ENCODE results near the gene THPO. TPM values are rescaled to one million over a fixed set of nuclear protein-coding genes. Genes with fewer than 3 reads are reported as not detected.

The THPO gene
- total RNA-seq, 4 donors from 2014 or later = 0.13 TPM; not detected in 3

DNA sequence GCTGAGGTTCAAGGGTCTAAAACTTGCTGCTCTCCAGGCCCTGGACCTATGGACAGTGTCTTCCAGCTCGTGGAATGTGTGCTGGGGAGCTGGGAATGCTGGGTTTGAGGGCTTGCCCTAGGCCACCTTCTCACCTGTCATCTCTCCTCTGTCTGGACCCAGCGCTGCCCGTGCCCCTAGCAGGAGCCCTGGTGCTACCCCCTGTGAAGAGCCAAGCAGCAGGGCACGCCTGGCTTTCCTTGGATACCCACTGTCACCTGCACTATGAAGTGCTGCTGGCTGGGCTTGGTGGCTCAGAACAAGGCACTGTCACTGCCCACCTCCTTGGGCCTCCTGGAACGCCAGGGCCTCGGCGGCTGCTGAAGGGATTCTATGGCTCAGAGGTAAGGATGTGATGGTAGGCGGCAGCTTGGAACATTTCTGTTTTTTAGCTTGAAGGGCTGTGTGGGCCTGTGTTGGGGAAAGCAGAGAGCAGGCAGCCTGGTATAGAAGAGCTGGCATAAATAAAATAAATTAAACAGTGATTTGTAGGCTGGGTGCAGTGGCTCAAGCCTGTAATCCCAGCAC, 6.9 kb upstream of the THPO start:
- peaks cover 7 to 13% of the 10 kb centered on the region in 2 donors for H3K4me1 ChIP-seq
- H3K9me3 ChIP-seq = no peaks in the 10 kb centered on the region
- H3K4me3 ChIP-seq (replicated peaks in 1 of 3) = no peak overlapping the region
- 95 to 97% methylated on average over 8 of the region's 8 CpGs for WGBS, 2 donors
- TF ChIP-seq POLR2A (IDR thresholded peaks at IDR 0.05) = no peak
- TF ChIP-seq, protein P1, sequence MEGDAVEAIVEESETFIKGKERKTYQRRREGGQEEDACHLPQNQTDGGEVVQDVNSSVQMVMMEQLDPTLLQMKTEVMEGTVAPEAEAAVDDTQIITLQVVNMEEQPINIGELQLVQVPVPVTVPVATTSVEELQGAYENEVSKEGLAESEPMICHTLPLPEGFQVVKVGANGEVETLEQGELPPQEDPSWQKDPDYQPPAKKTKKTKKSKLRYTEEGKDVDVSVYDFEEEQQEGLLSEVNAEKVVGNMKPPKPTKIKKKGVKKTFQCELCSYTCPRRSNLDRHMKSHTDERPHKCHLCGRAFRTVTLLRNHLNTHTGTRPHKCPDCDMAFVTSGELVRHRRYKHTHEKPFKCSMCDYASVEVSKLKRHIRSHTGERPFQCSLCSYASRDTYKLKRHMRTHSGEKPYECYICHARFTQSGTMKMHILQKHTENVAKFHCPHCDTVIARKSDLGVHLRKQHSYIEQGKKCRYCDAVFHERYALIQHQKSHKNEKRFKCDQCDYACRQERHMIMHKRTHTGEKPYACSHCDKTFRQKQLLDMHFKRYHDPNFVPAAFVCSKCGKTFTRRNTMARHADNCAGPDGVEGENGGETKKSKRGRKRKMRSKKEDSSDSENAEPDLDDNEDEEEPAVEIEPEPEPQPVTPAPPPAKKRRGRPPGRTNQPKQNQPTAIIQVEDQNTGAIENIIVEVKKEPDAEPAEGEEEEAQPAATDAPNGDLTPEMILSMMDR (IDR thresholded peaks at IDR 0.05) = no peak
- H3K36me3 ChIP-seq = no peaks in the 10 kb centered on the region
- intact Hi-C loops (cut with DNase I) = no loop called here
- H3K27ac ChIP-seq = no peak overlapping the region
- peaks cover 6% of the 10 kb centered on the region for H3K27me3 ChIP-seq
- DNase-seq = no peak

- TF ChIP-seq POLR2A (IDR thresholded peaks at IDR 0.05) = no peak
- TF ChIP-seq, protein P1 (IDR thresholded peaks at IDR 0.05) = no peak
- Histone ChIP-seq H3K4me3 (replicated peaks in 1 of 3) (no peak overlapping the region), H3K4me1 (peaks cover 7 to 16% of the 10 kb centered on the region in 2 donors), H3K27ac (no peak overlapping the region), H3K27me3 (peaks cover 6% of the 10 kb centered on the region), H3K36me3 (no peaks in the 10 kb centered on the region), H3K9me3 (no peaks in the 10 kb centered on the region)
- DNase-seq = no peak
- 87 to 88% methylated on average over 6 to 7 of the region's 9 CpGs for WGBS, 2 donors
- intact Hi-C loops (cut with DNase I) = no loop called here
Observed at GRCh38 chr3:184384342-184384741, 6.3 kb upstream of the THPO start.

DNA sequence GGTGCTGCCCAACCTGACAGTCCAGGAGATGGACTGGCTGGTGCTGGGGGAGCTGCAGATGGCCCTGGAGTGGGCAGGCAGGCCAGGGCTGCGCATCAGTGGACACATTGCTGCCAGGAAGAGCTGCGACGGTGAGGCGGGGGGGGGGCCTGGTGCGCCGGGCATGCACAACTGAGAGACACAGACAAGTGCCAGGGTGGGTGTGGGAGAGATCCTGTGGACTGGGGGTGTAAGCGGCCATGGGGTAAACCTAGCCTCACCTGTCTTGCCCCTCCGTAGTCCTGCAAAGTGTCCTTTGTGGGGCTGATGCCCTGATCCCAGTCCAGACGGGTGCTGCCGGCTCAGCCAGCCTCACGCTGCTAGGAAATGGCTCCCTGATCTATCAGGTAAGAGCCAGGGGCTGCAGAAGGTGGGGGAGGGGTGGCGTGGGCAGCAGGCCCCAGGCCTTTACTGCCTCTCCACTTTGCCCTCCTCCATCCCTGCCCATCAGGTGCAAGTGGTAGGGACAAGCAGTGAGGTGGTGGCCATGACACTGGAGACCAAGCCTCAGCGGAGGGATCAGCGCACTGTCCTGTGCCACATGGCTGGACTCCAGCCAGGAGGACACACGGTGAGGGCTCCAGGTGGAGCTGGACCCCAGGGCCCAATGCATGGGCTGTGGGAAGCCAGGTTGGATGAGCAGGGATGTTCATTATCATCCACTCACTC, 5.2 kb upstream of the THPO start:
- no peak overlapping the region for H3K27ac ChIP-seq
- no peak for DNase-seq
- 81 to 85% methylated on average over 12 to 13 of the region's 15 CpGs for WGBS, 2 donors
- H3K36me3 ChIP-seq = no peaks in the 10 kb centered on the region
- peaks cover 7 to 17% of the 10 kb centered on the region in 2 donors for H3K4me1 ChIP-seq
- peaks cover 6% of the 10 kb centered on the region for H3K27me3 ChIP-seq
- intact Hi-C loops (cut with DNase I) = no loop called here
- TF ChIP-seq POLR2A (IDR thresholded peaks at IDR 0.05) = no peak
- TF ChIP-seq, protein P1 (IDR thresholded peaks at IDR 0.05) = no peak
- no peaks in the 10 kb centered on the region for H3K9me3 ChIP-seq
- no peak overlapping the region for H3K4me3 ChIP-seq (replicated peaks in 1 of 3)

DNA sequence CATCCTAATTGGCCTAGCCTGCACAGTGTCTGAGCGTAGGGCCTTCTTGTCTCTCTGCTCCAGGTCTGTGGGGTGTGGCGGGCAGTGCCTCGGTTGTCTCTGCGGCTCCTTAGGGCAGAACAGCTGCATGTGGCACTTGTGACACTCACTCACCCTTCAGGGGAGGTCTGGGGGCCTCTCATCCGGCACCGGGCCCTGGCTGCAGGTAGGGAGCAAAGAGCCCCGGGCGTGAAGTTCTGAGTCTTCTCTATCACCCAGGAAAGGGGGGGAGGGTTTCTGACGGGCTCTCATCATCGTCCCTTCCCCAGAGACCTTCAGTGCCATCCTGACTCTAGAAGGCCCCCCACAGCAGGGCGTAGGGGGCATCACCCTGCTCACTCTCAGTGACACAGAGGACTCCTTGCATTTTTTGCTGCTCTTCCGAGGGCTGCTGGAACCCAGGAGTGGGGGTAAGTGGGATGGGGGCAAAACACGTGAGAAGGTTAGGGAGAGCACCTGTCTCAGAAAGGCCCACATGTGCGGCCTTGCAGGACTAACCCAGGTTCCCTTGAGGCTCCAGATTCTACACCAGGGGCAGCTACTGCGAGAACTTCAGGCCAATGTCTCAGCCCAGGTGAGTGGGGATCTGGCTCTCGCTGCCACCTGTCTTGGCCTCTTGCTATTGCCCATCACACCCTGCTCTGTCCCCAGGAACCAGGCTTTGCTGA, 4.5 kb upstream of the THPO start:
- 91 to 95% methylated on average over 14 of the region's 16 CpGs for whole genome bisulfite sequencing, 2 donors

More for the DNA sequence above, 4.5 kb upstream of the THPO start:
- no peak for DNase-seq
- TF ChIP-seq POLR2A (IDR thresholded peaks at IDR 0.05) = no peak
- TF ChIP-seq, protein P1 (IDR thresholded peaks at IDR 0.05) = no peak
- peaks cover 7 to 23% of the 10 kb centered on the region in 2 donors for H3K4me1 ChIP-seq
- H3K36me3 ChIP-seq = no peaks in the 10 kb centered on the region
- H3K4me3 ChIP-seq (replicated peaks in 1 of 3) = no peak overlapping the region
- no peak overlapping the region for H3K27ac ChIP-seq
- H3K27me3 ChIP-seq = peaks cover 6% of the 10 kb centered on the region
- H3K9me3 ChIP-seq = no peaks in the 10 kb centered on the region
- intact Hi-C loops (cut with DNase I) = no loop called here

Data from thyroid gland (tissue), 4 donors.